HG03159 (cell line): ENCODE data around the gene GARNL3.

Experiments used
- ATAC-seq: cut with Tn5 transposase; IDR thresholded peaks from one replicate; pipeline ENCODE4 v1.9.1; 2021; ENCODE audit warnings: mild to moderate bottlenecking, moderate library complexity; ENCODE audit not compliant: unreplicated experiment

Gene GARNL3

DNA sequence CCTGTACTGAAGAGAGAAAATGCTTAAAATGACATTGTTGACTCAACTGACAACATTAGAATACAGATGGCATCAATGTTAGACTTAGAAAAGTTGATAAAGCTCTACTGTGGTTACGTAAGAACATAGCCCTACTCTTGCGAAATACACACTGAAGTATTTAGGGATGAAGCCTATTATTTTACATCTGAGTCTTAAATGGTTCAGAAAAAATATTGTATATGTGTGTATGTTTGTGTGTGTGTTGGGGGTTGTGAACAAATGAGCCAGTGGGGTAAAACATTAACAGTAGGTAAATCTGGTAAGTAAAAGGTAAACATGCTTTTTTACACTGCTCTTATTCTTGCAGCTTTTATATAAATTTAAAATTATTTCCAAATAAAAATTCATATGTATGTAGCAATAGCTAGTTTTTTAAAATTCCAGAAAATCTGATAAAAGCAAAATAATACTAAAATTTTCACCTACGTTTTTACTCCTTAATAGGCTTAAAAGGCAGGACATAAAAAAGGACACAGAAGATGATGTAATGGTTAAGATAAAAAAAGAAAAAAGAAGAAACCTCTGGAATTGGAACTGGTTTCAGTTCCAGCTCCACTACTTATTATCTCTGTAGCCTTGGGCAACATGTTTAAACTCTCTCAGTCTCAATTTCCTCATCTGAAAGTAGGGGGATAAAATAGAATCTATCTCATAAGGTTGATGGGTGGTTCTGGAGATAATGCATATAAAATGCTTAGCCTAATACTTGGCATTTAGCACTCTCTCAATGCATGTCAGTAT is 44.3 kb downstream of the GARNL3 start:
- ATAC-seq = no peak

- no peak for ATAC-seq
Measured at GRCh38 chr9:127309715-127310114, 45.1 kb downstream of the GARNL3 start.

DNA sequence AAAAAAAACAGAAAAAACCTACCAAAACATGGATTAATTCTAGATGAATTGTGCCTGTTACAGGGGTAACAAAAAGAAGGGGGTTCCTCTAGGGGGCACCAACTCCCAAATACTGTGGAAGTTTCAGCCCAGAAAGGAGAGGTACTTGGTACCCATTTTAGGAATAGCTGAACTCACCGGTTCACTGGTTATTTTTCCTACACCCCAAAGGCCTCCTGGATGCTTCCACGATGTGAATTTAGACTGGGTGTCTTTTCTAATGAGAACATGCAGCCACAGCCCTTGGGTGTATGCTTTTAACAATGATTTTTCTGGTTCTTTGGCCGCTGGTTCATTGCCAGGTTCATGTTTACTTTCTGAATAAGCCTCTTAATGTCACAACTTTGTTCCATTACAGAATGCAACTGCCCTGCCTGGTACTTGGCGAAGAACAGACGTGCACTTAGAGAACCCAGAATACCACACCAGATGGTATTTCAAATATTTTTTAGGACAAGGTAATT is 46.7 kb downstream of the GARNL3 start:
- ATAC-seq = no peak

- no peak for ATAC-seq
Measured at GRCh38 chr9:127313042-127313560, 48.5 kb downstream of the GARNL3 start.

DNA sequence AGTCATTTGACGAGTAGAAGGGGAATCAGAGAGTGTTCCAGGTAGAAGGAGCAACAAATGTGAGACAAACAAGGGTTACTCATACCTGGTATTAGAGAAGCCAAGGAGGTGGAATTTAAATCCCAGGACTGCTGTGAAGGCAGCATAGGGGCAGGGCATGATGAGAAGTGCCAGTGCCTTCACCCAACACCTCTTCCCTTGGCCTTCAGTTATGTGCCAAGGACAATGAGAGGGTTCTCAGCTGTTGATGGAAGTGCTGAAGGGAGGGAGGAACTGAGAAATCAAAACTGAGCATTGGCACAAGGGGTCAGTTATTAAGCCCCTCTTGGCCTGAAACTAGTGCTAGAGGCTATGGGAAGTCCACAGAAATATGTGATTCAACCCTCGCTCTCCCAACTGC is 50.3 kb downstream of the GARNL3 start:
- ATAC-seq = no peak

DNA sequence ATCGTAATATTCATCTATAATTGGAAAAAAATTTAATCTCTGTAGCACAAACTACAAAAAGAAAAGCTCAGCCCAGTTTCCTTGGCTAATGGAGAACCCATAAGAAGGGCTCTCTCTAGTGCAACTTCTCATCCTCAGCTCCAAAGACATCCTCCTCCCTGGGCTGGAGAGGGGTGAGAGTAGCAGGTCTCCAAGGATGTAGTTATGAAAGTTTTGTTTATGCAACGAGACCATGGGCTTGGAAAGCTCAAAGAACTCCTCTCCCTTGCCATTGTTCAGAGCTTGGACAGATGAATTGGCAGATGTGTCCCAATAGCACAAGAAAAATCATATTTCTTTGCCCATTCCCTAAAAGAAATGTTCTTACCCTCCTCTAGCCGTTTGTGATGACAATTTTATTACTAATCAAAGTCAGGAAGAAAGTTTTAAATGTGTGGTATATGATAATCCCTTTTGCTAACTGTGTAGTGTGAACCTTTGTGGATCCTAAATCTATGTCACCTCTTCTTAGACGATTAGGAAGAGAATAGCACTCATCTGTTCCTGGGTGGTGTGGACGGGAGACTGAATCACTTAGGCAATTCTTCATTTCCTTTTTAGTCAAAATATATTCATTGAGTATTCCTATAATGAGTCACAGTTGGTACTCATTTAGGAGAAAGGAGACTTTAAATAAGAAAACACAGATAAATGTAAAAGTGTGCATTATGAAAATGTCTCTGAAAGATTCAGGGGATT is 52.2 kb downstream of the GARNL3 start:
- no peak for ATAC-seq

DNA sequence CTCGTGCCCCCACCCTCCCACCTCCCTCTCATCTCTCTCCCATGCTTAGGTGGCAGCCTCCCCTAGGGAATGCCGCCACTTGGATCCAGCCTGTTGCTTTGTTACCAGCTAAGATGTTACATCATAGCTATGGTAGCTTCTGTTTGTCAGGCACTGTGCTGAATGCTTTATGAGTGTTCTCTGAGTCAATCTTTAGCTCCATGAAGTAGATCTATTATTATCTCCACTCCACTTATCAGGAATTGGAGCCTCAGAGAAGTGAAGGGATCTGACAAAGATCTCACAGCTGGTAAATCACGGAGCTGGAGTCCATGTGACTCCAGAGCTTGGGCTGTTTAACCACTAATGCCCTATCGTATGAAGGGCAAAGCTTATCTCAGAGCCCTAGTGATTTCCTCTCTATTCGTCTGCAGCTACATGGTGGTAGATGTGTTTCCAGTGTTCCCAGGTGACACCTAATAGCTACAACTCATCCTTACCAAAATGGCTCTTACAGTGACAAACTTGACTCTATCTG is 54.1 kb downstream of the GARNL3 start:
- ATAC-seq = no peak

DNA sequence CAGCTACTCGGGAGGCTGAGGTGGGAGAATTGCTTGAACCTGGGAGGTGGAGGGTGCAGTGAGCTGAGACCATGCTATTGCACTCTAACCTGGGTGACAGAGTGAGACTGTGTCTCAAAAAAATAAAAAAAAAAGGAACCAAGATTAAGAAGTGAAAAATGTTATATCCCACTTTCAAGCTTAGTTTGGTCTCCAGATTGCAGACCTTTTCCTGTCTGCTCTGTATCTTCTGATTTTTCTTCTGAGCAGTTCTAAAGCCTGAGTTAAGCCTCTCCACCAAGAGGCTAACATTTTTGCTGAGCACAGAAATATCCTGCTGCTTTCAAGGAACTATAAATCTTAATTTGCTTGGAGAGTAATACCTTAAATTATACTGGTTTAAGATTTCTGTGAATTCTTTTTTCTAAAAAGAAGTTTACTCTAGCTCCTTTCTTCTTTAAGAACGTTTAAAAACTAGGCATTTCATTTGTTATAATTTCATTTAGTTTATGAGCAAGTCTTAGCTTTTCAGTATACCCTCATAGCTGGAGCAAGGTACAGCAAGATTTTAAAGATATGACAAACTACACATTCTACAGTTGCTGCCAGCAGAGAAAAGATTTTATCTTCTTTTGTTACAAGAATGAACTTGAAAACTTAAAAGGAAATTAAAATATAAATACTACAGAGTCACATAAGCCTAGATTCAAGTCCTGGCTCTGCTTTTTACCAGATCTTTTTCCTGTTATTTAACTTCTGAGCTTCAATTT is 55.0 kb downstream of the GARNL3 start:
- ATAC-seq = no peak

- ATAC-seq = no peak
Measured at GRCh38 chr9:127320115-127320378, 55.5 kb downstream of the GARNL3 start.

- no peak for ATAC-seq
Measured at GRCh38 chr9:127323393-127323792, 58.8 kb downstream of the GARNL3 start.

- ATAC-seq = no peak
Measured at GRCh38 chr9:127330501-127330900, 65.9 kb downstream of the GARNL3 start.

DNA sequence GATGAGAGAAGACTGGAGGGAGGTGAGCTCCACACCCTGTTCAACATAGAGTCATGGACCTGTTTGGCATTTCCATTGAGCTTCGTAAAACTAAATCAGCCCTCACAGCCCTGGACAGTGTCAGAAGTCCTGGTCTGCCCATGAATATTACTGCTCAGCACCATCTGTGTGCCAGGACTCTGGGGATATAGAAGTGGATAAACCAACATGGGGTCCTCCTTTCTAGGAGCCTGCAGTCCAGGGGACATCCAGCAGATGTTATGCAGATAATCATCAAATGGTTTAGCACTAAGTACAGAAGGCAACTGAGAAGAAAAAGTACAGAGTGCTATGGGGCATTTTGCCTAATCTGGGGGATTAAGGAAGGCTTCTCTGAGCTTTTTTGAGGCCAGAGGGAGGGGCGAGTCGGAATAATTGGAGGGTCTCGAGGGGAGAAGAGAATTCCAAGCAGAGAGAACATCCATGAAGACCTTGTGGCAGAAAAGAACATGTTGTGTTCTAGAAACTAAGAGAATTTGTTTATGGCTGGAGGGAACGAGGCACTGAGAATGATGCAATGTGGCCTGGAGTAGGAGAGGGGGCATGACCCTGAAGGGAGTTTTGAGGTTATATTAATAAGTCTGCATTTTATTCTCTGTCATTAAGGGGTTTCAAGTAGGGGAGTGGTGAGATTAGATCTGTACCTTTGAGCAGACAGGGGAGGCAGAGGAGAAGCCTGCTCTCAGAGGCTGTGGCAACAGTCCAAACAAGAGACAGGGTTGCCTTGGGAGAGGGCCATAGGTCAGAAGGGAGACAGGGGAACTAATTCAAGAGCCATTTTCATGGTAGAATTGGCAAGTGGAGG is 68.9 kb downstream of the GARNL3 start:
- ATAC-seq = no peak

DNA sequence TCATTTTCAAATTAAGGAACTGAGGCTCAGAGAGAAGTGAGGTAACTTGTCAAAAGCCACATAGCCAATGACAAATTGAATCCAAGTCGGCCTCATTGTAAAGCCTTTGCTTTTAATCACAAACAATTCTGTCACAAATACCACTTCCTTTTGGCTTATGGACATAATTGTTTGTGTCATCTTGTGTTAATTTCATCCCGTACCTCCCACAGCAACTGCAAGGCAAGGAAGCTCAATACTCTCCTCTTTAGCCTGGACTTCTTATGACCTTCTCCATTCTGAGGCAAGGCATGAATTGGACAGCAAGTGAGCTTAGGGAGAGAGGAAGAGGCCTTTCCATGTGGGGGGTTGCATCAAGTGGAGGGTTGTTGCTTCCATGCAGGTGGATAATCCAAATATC is 70.2 kb downstream of the GARNL3 start:
- ATAC-seq = no peak

DNA sequence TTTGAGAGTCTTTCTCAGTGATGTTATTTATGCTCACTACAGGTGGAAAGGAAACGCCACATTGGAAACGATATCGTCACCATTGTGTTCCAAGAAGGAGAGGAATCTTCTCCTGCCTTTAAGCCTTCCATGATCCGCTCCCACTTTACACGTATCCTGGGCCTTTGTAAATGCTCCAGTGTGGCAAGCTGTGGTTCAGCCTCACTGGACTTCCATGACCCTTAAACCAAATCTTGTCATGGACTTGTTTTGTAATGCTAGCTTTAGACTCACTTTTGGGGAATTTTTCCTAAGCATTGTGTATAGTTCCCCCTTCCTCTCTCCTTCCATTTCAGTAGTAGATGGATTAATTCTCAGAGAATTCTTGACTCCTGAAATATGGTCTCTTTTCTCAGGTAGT is 71.5 kb downstream of the GARNL3 start:
- ATAC-seq = no peak

- ATAC-seq = no peak
Measured at GRCh38 chr9:127336506-127337352, 72.2 kb downstream of the GARNL3 start.

GRCh38 chr9:127340721-127341120 is 76.1 kb downstream of the GARNL3 start:
- ATAC-seq = no peak

- ATAC-seq = no peak
Measured at GRCh38 chr9:127341152-127341551, 76.6 kb downstream of the GARNL3 start.

DNA sequence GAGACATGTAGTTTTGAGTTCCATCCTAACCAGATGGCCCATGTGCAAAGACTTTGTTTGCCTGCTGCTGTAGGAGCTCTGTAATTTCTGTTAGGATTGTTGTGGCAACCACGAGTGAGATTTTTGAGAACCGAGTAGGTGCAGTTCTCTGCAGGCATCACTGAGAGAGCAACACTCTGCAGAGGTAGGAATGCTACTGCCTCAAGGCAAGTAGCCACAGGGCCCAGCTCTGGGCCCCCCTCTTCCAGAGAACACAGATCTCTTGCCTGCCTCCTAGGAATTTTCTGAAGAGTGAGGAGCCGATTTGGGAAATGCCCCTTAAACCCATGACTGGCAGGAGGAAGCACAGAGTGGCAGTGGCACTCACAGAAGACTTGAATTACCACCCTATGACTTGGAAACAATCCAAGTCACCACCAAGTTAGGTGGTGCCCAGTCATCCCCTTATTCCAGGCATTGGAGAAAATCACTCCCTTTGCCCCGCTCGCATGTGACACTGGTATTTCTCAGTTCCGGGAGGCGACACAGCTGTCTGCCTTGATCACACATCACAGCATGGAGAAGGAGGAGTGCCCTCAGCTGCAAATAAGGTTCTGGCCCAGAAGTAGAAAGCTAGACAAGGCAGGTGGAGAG is 79.9 kb downstream of the GARNL3 start:
- ATAC-seq = no peak

GRCh38 chr9:127345566-127345965 is 81.0 kb downstream of the GARNL3 start:
- no peak for ATAC-seq
